Adrenal gland (tissue), 12 donors: ENCODE data around the gene PPT2. TPM values are rescaled to one million over a fixed set of nuclear protein-coding genes. Genes with fewer than 3 reads are reported as not detected.

Experiments
- DNase-seq, 7 donors: peaks; one replicate each; pipeline ENCODE4 v3.0.0-alpha.2; 2019 to 2020
- H3K27ac ChIP-seq, 5 donors: fragments of 200-600 bp; sonication (generic) in 4 of 5; 1 replicate in 3 of 5; 2 replicates in 2 of 5; pipeline versions ENCODE4 v1.5.1 to v1.8.0; 2016 to 2020; ENCODE audit warnings: mild to moderate bottlenecking in 1 of 5
- H3K27me3 ChIP-seq: fragments of 200-600 bp; 2 replicates; pipeline ENCODE4 v1.8.0; 2021
- H3K36me3 ChIP-seq, 2 donors: fragments of 200-600 bp; replicated peaks in 1 of 2; 1 replicate in 1 of 2; 2 replicates in 1 of 2; pipeline versions ENCODE4 v1.5.1 to v1.8.0; 2018 to 2022
- H3K4me1 ChIP-seq, 2 donors: fragments of 200-600 bp; replicated peaks in 1 of 2; 1 replicate in 1 of 2; 2 replicates in 1 of 2; pipeline versions ENCODE4 v1.5.1 to v1.8.0; 2018 to 2021
- H3K4me3 ChIP-seq, 4 donors: fragments of 200-600 bp; sonication (generic) in 3 of 4; one replicate each; pipeline ENCODE4 v1.5.1; 2016 to 2018
- H3K9me3 ChIP-seq, 3 donors: fragments of 200-600 bp; sonication (generic) in 1 of 3; replicated peaks in 1 of 3; 1 replicate in 2 of 3; 2 replicates in 1 of 3; pipeline versions ENCODE4 v1.5.1 to v1.8.0; 2016 to 2021
- CTCF ChIP-seq, 6 experiments: fragments of 450-650 bp in 4 of 6; fragments of 200-600 bp in 2 of 6; sonication (generic) in 1 of 6; IDR thresholded peaks; 1 replicate in 5 of 6; 2 replicates in 1 of 6; pipeline versions ENCODE4 v1.5.1 to v1.8.0; 2016 to 2021; ENCODE audit warnings: antibody characterized with exemption in 6 of 6, mild to moderate bottlenecking in 2 of 6, moderate library complexity in 1 of 6
- POLR2A ChIP-seq, 2 donors: fragments of 450-650 bp; IDR thresholded peaks; one replicate each; pipeline ENCODE4 v1.6.1; 2017; ENCODE audit warnings: antibody characterized with exemption in 2 of 2, mild to moderate bottlenecking in 2 of 2, moderate library complexity in 1 of 2
- WGBS, 4 donors: extraction: QIAGEN DNeasy Blood & Tissue Kit in 2 of 4; methylation state at CpG; one replicate each; pipeline versions ENCODE4 v1.1.5 to v1.1.7; 2013 to 2017; 5-methylcytosine and 5-hydroxymethylcytosine counted together
- intact Hi-C, 2 donors: fragments of 100-400 bp; cut with DNase I; formaldehyde crosslinking; loops; one replicate each; pipeline versions ENCODE4 v1.14.1 to v1.15.0; 2022 to 2023
- polyA plus RNA-seq, 3 donors: library from polyadenylated mRNA; stranded (reverse); fragments of 200-250 nt in 2 of 3; fragments of 350-450 nt in 1 of 3; fragmentation: Illumina TruSeq in 1 of 3; extraction: RNeasy Lipid Tissue Mini Kit (QIAGEN cat#74804) in 1 of 3; gene quantifications; one replicate each; pipeline ENCODE4 v1.2.3, GENCODE V29; 2013 to 2014
- total RNA-seq, 9 donors: library from RNA; depleted of rRNA in 4 of 9; stranded (reverse); fragments of >200 nt in 4 of 9; fragments of 120-200 nt in 1 of 9; fragmentation: NEBNext Ultra II Directional in 1 of 9; extraction: Animal tissue kit (Norgen Biotek cat#: 25700) in 1 of 9; gene quantifications; one replicate each; pipeline versions ENCODE4 v1.1.0 to v1.2.4, GENCODE V29; 2013 to 2023
- donor health status: healthy with polysubstance abuse.
- donor health status: Bipolar disorder and iron deficiency.
- donor health status: DM: yes; HTN: yes; CAD: no.
- donor health status: DM: no; HTN: no; CAD: no.
- donor health status: DM: no; HTN: no; CAD: no.
- donor health status: DM: yes; HTN: yes; CAD: no.

The PPT2 gene
- total and polyA plus RNA-seq, 12 donors: 10.4 to 33.6 (median 23.1) TPM

- no peaks in the 10 kb centered on the region for H3K9me3 ChIP-seq
- no peak overlapping the region for H3K27ac ChIP-seq
- no peak overlapping the region for H3K4me3 ChIP-seq
- peak in 1 of 7 donors; percentile 12 for DNase-seq
- no peak for TF ChIP-seq POLR2A (IDR thresholded peaks at IDR 0.05)
- no peak for TF ChIP-seq CTCF (IDR thresholded peaks at IDR 0.05)
- intact Hi-C loops: no loop called here
- peaks cover 20 to 25% of the 10 kb centered on the region in 2 donors for H3K4me1 ChIP-seq
- 88 to 92% (median 90%) methylated on average over 14 of the region's 14 CpGs for WGBS, 4 donors
- no peaks in the 10 kb centered on the region for H3K36me3 ChIP-seq
- no peaks in the 10 kb centered on the region for H3K27me3 ChIP-seq
Observed at GRCh38 chr6:32131439-32131948, 22.4 kb upstream of the PPT2 start.

DNA sequence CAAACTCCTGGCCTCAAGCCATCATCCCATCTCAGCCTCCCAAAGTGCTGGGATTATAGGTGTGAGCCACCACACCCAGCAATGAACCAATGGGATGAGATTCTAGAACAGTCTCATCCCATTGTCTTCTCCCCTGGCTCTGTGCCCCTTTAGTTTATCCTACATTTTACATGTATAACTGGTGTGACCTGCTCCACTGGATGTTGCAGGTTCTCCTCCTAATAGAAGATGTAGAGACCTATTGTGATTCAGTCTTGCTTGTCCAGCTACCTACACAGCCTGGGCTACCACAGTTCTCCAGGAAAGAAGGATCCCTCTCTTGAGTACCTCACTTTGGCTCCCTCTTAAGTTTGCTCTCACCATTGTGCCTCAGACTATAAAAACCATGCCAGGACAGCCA is 21.8 kb upstream of the PPT2 start:
- H3K36me3 ChIP-seq: no peaks in the 10 kb centered on the region
- H3K9me3 ChIP-seq: no peaks in the 10 kb centered on the region
- peaks cover 17 to 19% of the 10 kb centered on the region in 2 donors for H3K4me1 ChIP-seq
- no peaks in the 10 kb centered on the region for H3K27me3 ChIP-seq
- no peak overlapping the region for H3K4me3 ChIP-seq
- no peak overlapping the region for H3K27ac ChIP-seq
- intact Hi-C loops: no loop called here
- TF ChIP-seq POLR2A (IDR thresholded peaks at IDR 0.05): no peak
- TF ChIP-seq CTCF (IDR thresholded peaks at IDR 0.05): no peak
- DNase-seq: peak in 1 of 7 donors; percentile 12

DNA sequence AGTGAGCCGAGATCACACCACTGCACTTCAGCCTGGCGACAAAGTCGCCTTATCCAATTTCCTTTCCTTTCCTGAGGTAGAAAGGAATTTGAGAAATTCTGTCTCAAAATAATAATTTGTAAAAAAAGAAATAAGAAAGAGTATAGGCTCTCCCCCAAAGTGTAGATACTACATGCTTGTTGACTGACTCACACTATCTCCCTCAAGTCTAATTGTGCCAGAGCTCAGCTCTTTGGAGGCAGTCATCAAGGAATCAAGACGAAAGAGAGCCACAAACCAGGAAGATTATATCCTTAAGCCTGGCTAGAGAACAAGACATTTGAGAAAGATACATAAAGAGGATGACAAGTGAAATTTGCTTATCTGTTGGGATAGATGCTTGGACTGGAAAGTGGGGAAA is 20.2 kb upstream of the PPT2 start:
- Histone ChIP-seq H3K27ac (no peak overlapping the region), H3K36me3 (no peaks in the 10 kb centered on the region), H3K4me1 (peaks cover 9 to 10% of the 10 kb centered on the region in 2 donors), H3K4me3 (no peak overlapping the region), H3K27me3 (no peaks in the 10 kb centered on the region), H3K9me3 (no peaks in the 10 kb centered on the region)
- intact Hi-C loops: no loop called here
- DNase-seq: no peak
- no peak for TF ChIP-seq POLR2A (IDR thresholded peaks at IDR 0.05)
- no peak for TF ChIP-seq CTCF (IDR thresholded peaks at IDR 0.05)
- 71 to 83% (median 79%) methylated on average over 4 of the region's 4 CpGs for WGBS, 4 donors

DNA sequence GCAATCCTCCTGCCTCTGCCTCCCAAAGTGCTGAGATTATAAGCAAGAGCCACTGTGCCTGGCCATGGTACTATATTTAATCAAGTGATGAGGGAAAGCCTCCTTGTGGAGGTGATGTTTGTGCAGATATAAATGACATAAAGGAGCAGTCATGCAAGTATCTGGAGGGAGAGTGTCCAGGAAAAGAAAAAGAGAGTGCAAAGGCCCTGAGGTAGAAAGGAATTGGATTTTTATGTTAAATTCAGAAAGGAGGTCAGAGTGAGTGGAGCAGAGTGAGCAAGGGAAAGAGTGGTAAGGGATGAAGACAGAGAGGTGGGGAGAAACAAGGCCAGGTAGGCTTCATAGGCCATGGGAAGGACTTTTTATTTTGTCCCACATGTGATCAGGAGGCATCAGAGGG is 16.5 kb upstream of the PPT2 start:
- Histone ChIP-seq H3K4me3 (no peak overlapping the region), H3K27me3 (no peaks in the 10 kb centered on the region), H3K27ac (no peak overlapping the region), H3K4me1 (peaks cover 0 to 6% of the 10 kb centered on the region in 2 donors), H3K9me3 (no peaks in the 10 kb centered on the region), H3K36me3 (no peaks in the 10 kb centered on the region)
- intact Hi-C loops: no loop called here
- no peak for TF ChIP-seq POLR2A (IDR thresholded peaks at IDR 0.05)
- TF ChIP-seq CTCF (IDR thresholded peaks at IDR 0.05): no peak
- no peak for DNase-seq
